Measurements from ENCODE around the gene ST6GAL1.
"Not testable (repeated sequence)": the region's sequence is repeated elsewhere in the genome, so short reads cannot be mapped to it uniquely, and the experiment has no call there.

Gene ST6GAL1

DNA sequence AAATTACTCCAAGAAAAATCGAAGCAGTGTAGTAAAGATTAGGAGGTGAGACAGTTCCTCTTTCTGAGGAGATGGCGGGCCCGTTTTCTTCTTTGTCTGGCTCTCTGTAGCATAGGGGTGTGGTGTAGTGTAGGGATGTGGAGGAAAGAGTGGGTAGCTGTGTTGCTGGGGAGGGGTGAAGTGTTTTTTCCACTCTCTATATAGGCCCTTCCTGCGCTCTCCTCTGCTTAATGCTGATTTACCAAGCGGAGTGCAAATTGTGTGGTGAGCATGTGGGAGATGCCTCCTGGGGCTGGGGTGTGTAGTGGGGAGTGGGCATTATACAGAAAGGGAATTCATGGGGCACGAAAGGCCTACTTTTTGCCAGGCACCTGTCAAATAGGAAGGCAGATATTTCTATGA lies 94.9 kb downstream of the ST6GAL1 start:
- FAIRE-seq = no peak

DNA sequence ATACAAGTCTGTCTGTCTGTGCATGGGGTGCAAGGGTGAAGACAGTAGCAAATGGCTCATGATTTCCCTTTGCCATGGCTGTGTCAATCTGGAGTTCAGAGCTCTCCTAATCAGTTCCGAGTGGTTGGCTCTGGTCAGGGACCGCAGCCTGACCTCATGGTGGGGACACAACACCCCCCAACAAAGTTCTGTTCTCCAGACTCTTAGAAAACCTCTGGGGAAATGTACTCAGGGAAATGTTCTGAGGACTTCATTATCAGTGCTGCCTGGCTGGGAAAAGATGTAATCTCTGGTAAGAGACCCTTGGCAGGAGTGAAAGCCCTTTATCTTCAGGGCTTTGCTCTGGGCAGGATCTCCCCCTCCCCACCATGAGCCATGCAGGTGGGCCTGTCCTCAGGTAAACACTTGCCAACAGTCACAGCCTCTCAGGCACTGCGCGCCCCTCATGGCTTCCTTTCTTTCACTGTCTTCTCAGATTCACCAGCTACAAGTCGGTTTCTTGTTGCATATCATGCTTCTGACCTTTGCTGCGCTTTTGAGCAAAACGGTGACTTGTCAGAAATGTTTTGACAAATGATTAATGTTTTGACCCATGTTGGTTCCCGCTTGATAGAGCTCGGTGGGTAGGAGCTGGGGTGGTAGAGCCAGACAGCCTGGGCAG lies 95.5 kb downstream of the ST6GAL1 start:
- no peak for FAIRE-seq

- no peak for FAIRE-seq
Observed at GRCh38 chr3:187026317-187026670, 96.0 kb downstream of the ST6GAL1 start.

GRCh38 chr3:187027531-187028278 lies 97.4 kb downstream of the ST6GAL1 start:
- no peak for FAIRE-seq

DNA sequence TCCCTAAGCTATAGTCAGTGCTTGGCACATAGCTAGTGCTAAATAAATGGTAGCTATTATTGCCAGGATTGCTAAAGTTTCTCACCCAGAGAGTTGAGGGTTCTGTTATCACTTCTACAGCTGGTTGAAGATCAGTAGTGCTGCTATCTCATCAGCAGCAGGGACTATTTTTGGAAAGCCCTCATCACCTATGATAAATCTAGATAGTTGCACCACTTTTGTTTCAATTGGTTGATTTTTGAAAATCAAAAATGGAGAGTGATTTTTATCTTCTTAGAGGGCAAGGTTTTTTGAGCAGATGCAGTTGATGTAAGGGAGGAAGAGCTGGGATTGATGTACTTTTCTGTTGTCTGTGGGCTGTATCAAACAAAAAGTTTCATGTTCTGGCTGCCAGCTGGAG lies 101.6 kb downstream of the ST6GAL1 start:
- FAIRE-seq = no peak

DNA sequence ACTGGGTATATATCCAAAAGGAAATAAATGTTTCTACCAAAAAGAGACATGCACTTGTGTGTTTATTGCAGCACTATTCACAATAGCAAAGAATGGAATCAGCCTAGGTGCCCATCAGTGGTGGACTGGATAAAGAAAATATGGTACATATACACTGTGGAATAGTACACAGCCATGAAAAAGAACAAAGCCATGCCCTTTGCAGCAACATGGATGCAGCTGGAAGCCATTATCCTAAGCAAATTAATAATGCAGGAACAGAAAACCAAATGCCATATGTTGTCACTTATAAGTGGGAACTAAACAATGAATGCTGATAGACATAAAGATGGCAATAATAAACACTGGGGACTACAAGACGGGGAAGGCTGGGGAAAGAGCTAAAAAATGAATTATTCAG lies 106.1 kb downstream of the ST6GAL1 start:
- no peak for FAIRE-seq

DNA sequence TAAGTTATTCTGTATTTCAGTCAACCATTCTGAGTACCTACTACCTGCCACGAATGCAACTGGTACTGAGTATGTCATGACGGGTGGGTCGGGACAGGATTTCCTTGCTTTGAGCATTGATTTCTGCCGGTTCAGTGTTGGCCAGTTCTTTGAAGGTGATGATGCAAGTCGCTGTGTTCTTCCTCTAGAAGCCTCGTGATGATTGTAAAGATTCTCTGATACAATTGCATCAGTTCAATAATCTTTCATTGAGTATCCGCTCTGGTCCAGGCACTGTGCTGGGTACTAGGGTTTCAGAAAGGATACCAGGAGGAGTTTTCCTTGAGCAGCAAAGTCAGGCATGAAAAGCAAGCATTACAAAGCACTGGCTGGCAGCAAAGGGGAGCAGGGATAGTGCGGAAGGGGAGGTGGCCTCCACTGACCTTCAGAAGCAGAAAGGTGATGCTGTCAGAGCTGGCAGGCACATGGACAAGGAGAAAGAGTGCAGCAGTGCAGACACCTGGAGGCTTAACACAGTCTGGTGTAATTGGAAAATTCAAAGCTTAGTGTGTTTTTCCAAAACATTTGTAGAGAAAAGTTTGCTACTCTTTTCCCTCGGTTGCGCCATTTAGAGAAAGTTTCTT lies 108.9 kb downstream of the ST6GAL1 start:
- FAIRE-seq = no peak

GRCh38 chr3:187039723-187040414 lies 109.5 kb downstream of the ST6GAL1 start:
- no peak for FAIRE-seq

DNA sequence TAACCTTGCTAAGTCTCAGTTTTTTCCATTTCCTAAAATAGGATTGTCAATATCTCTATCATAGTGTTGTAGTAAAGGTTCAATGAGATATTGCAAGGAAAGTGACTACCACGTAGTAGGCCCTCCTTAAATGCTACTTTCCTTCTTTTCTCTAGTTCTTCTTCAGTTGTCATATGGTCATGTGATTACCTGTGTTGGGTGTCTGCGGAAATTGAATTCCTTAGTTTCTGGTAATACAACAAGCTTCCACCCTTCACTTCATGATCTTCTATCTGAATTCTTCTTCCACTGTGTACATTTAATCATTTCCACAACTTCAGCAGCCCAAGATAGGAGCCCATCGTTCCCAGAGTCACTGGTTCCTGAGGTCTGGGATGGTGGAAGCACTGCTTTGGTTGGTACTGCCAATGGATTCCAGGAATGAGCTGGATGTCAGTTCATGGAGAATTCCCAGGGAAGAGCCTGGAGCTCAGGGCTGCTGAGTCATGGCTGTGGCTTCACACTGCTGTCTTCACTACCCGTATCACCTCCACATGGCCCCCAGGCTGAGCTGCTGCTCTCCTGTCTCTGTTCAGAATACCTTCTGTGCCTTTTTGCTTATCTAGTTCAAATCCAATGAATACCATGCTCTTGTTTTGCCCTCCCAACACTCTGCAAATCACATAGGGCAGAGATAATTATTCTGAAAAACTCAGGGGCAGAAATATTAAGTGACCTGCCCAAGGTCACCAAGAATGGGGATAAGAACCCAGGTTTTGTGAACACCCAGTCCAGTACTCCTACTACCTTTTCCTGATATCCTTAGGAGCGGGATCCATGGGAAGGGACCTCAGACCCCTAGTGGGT lies 110.4 kb downstream of the ST6GAL1 start:
- FAIRE-seq = no peak

- no peak for FAIRE-seq
Observed at GRCh38 chr3:187041362-187042307, 111.3 kb downstream of the ST6GAL1 start.

DNA sequence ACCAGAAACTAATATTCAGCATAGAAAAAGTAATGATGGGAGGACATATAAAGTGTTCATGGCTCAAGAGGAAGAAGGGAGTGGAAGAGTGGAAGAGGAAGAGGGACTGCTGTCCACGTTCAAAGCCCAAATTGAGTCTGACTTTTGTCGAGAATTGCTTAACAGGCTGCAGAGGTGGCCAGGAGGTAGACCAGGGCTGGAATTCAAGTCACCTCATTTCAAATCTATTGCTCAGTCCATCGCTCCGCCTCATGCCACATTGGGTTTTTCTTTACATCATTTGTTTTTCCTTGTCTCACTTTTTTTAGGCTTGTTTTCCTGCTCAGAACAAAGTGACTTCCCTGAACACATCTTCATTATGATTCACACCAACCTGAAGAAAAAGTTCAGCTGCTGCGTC lies 112.0 kb downstream of the ST6GAL1 start:
- FAIRE-seq = no peak

DNA sequence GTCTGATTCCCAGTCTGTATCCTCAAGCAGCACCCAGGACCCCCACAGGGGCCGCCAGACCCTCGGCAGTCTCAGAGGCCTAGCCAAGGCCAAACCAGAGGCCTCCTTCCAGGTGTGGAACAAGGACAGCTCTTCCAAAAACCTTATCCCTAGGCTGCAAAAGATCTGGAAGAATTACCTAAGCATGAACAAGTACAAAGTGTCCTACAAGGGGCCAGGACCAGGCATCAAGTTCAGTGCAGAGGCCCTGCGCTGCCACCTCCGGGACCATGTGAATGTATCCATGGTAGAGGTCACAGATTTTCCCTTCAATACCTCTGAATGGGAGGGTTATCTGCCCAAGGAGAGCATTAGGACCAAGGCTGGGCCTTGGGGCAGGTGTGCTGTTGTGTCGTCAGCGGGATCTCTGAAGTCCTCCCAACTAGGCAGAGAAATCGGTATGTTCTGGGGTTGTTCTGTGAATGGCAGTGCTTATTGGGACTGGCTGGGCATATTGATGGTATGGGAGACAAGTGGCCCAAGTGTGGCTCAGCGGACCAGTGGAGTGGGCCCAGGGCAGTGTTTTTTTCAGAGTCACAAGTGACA lies 112.6 kb downstream of the ST6GAL1 start:
- no peak for FAIRE-seq

DNA sequence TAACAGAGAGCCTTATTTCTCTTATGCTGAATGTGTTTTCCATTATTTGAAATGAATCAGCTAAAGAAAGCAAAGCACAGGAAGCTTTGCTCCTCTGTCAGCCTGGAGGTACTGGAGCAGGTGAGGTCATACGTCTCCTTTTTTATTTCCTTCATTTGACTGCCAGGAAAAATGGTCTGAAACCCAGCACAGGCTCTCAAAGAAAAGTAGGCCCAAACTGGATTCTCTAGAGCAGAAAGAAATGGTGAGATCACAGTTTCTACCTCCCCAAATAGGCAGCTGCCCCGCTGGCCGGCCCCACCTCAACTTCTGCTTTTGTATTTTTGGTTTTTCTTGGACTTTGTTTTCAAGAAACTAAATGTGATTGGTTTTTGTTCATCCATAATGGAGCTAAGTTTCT lies 113.9 kb downstream of the ST6GAL1 start:
- FAIRE-seq = no peak

GRCh38 chr3:187044867-187045552 lies 114.7 kb downstream of the ST6GAL1 start:
- no peak for FAIRE-seq

GRCh38 chr3:187046033-187046432 lies 115.7 kb downstream of the ST6GAL1 start:
- no peak for FAIRE-seq

- FAIRE-seq = no peak
Observed at GRCh38 chr3:187049462-187050101, 119.3 kb downstream of the ST6GAL1 start.

GRCh38 chr3:187051066-187051465 lies 120.7 kb downstream of the ST6GAL1 start:
- FAIRE-seq = no peak

DNA sequence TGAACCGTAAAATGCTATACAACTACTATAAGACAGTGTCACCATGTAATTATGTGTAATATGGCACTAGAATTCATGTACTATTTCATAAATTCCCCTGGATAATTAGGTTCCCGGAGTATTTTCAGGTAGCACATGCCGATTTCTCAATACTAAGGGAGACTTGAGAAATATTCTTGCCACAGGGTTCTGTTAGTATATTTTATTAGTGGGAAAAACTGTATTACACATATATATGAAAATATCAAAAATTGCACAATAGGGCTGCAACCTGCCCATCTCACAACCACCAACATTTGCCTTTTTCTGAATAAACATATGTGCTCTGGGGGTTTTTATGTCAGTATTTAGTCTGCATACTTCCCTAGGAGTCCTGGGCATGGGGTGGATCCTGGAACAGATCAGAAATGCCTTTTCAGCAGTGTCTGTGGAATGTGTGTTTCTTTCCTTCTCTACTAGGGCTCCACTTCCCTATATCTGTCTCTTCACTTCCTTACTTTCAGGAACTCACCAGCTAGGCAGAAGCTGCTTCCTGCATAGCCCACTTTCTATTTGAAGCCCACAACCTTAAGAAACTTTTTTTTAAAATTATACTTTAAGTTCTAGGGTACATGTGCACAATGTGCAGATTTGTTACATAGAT lies 121.5 kb downstream of the ST6GAL1 start:
- no peak for FAIRE-seq

- not testable (repeated sequence) for FAIRE-seq
Observed at GRCh38 chr3:187052427-187052826, 122.1 kb downstream of the ST6GAL1 start.

Measured in A204.1 (cell line).